Measurements from ENCODE around the gene CCDC157. TPM values are rescaled to one million over a fixed set of nuclear protein-coding genes. Genes with fewer than 3 reads are reported as not detected.
A peak's percentile ranks its signal among the peaks of the same experiment; 100 is the strongest.

Gene CCDC157
- total and polyA plus RNA-seq, 2 donors, result 2.1 to 3.2 TPM

- Histone ChIP-seq H3K27ac (ENCODE audit: low read depth in 1 of 2, low read length in 1 of 2) (no peak overlapping the region), H3K9me3 (ENCODE audit: control insufficient read depth in 2 of 2, insufficient read depth in 1 of 2, low read length in 1 of 2) (peaks cover 0 to 1% of the 10 kb centered on the region in 2 donors), H3K4me1 (ENCODE audit: control insufficient read depth in 2 of 2, insufficient read depth in 2 of 2, low read length in 2 of 2) (peaks cover 14 to 43% of the 10 kb centered on the region in 2 donors), H3K36me3 (ENCODE audit: control insufficient read depth in 2 of 2, insufficient read depth in 2 of 2, low read length in 1 of 2) (peaks cover 7 to 20% of the 10 kb centered on the region in 2 donors), H3K4me3 (ENCODE audit: low read length in 2 of 2) (no peak overlapping the region), H3K27me3 (ENCODE audit: control insufficient read depth in 2 of 2, insufficient read depth in 1 of 2, low read length in 1 of 2) (no peaks in the 10 kb centered on the region)
- DNase-seq (ENCODE audit: low read depth in 6 of 9, low spot score in 9 of 9), result no peak
- 96% methylated on average over 8 of the region's 8 CpGs for WGBS
Measured at GRCh38 chr22:30421695-30422480, 65.1 kb downstream of the CCDC157 start.

- 62% methylated on average over 18 of the region's 18 CpGs for WGBS
- peaks cover 14 to 43% of the 10 kb centered on the region in 2 donors for H3K4me1 ChIP-seq (ENCODE audit: control insufficient read depth in 2 of 2, insufficient read depth in 2 of 2, low read length in 2 of 2)
- no peaks in the 10 kb centered on the region for H3K27me3 ChIP-seq (ENCODE audit: control insufficient read depth in 2 of 2, insufficient read depth in 1 of 2, low read length in 1 of 2)
- peaks cover 0 to 1% of the 10 kb centered on the region in 2 donors for H3K9me3 ChIP-seq (ENCODE audit: control insufficient read depth in 2 of 2, insufficient read depth in 1 of 2, low read length in 1 of 2)
- H3K36me3 ChIP-seq (ENCODE audit: control insufficient read depth in 2 of 2, insufficient read depth in 2 of 2, low read length in 1 of 2), result peaks cover 3 to 14% of the 10 kb centered on the region in 2 donors
- peak overlapping the region; percentile 93 to 96 for H3K27ac ChIP-seq (ENCODE audit: low read depth in 1 of 2, low read length in 1 of 2)
- H3K4me3 ChIP-seq (ENCODE audit: low read length in 2 of 2), result peak overlapping the region; percentile 68 to 72
- DNase-seq (ENCODE audit: low read depth in 6 of 9, low spot score in 9 of 9), result no peak
Measured at GRCh38 chr22:30422481-30423300, 65.9 kb downstream of the CCDC157 start.

GRCh38 chr22:30423301-30423958, 66.6 kb downstream of the CCDC157 start:
- Histone ChIP-seq H3K4me1 (ENCODE audit: control insufficient read depth in 2 of 2, insufficient read depth in 2 of 2, low read length in 2 of 2) (peaks cover 14 to 43% of the 10 kb centered on the region in 2 donors), H3K9me3 (ENCODE audit: control insufficient read depth in 2 of 2, insufficient read depth in 1 of 2, low read length in 1 of 2) (peaks cover 0 to 1% of the 10 kb centered on the region in 2 donors), H3K27ac (ENCODE audit: low read depth in 1 of 2, low read length in 1 of 2) (peak overlapping the region; percentile 93 to 96), H3K36me3 (ENCODE audit: control insufficient read depth in 2 of 2, insufficient read depth in 2 of 2, low read length in 1 of 2) (peaks cover 6 to 10% of the 10 kb centered on the region in 2 donors), H3K27me3 (ENCODE audit: control insufficient read depth in 2 of 2, insufficient read depth in 1 of 2, low read length in 1 of 2) (no peaks in the 10 kb centered on the region), H3K4me3 (ENCODE audit: low read length in 2 of 2) (peak overlapping the region; percentile 68 to 72)
- peak in 2 of 9 donors; percentile 35 to 36 for DNase-seq (ENCODE audit: low read depth in 6 of 9, low spot score in 9 of 9)
- under 1% methylated on average over 45 of the region's 45 CpGs for WGBS

- Histone ChIP-seq H3K27ac (ENCODE audit: low read depth in 1 of 2, low read length in 1 of 2) (peak overlapping the region; percentile 75 to 93), H3K4me3 (ENCODE audit: low read length in 2 of 2) (peak overlapping the region; percentile 68 to 72), H3K9me3 (ENCODE audit: control insufficient read depth in 2 of 2, insufficient read depth in 1 of 2, low read length in 1 of 2) (peaks cover 0 to 1% of the 10 kb centered on the region in 2 donors), H3K36me3 (ENCODE audit: control insufficient read depth in 2 of 2, insufficient read depth in 2 of 2, low read length in 1 of 2) (peaks cover 4 to 8% of the 10 kb centered on the region in 2 donors), H3K27me3 (ENCODE audit: control insufficient read depth in 2 of 2, insufficient read depth in 1 of 2, low read length in 1 of 2) (no peaks in the 10 kb centered on the region), H3K4me1 (ENCODE audit: control insufficient read depth in 2 of 2, insufficient read depth in 2 of 2, low read length in 2 of 2) (peaks cover 14 to 43% of the 10 kb centered on the region in 2 donors)
- peak; percentile 99 to 100 (median 100) for DNase-seq (ENCODE audit: low read depth in 6 of 9, low spot score in 9 of 9)
- WGBS, result 2% methylated on average over 31 of the region's 31 CpGs
Measured at GRCh38 chr22:30423959-30424533, 67.2 kb downstream of the CCDC157 start.

GRCh38 chr22:30424534-30425326, 67.9 kb downstream of the CCDC157 start:
- peak overlapping the region; percentile 68 to 72 for H3K4me3 ChIP-seq (ENCODE audit: low read length in 2 of 2)
- peaks cover 0 to 1% of the 10 kb centered on the region in 2 donors for H3K9me3 ChIP-seq (ENCODE audit: control insufficient read depth in 2 of 2, insufficient read depth in 1 of 2, low read length in 1 of 2)
- no peaks in the 10 kb centered on the region for H3K27me3 ChIP-seq (ENCODE audit: control insufficient read depth in 2 of 2, insufficient read depth in 1 of 2, low read length in 1 of 2)
- peaks cover 4 to 8% of the 10 kb centered on the region in 2 donors for H3K36me3 ChIP-seq (ENCODE audit: control insufficient read depth in 2 of 2, insufficient read depth in 2 of 2, low read length in 1 of 2)
- DNase-seq (ENCODE audit: low read depth in 6 of 9, low spot score in 9 of 9), result peak in 1 of 9 donors; percentile 8
- peak overlapping the region in 1 of 2 donors; percentile 93 for H3K27ac ChIP-seq (ENCODE audit: low read depth in 1 of 2, low read length in 1 of 2)
- 62% methylated on average over 20 of the region's 20 CpGs for whole genome bisulfite sequencing
- peaks cover 14 to 43% of the 10 kb centered on the region in 2 donors for H3K4me1 ChIP-seq (ENCODE audit: control insufficient read depth in 2 of 2, insufficient read depth in 2 of 2, low read length in 2 of 2)

- Histone ChIP-seq H3K9me3 (ENCODE audit: control insufficient read depth in 2 of 2, insufficient read depth in 1 of 2, low read length in 1 of 2) (peaks cover 0 to 1% of the 10 kb centered on the region in 2 donors), H3K36me3 (ENCODE audit: control insufficient read depth in 2 of 2, insufficient read depth in 2 of 2, low read length in 1 of 2) (peaks cover 2 to 7% of the 10 kb centered on the region in 2 donors), H3K27ac (ENCODE audit: low read depth in 1 of 2, low read length in 1 of 2) (no peak overlapping the region), H3K27me3 (ENCODE audit: control insufficient read depth in 2 of 2, insufficient read depth in 1 of 2, low read length in 1 of 2) (no peaks in the 10 kb centered on the region), H3K4me1 (ENCODE audit: control insufficient read depth in 2 of 2, insufficient read depth in 2 of 2, low read length in 2 of 2) (peaks cover 14 to 43% of the 10 kb centered on the region in 2 donors), H3K4me3 (ENCODE audit: low read length in 2 of 2) (peak overlapping the region; percentile 62 to 63)
- no peak for DNase-seq (ENCODE audit: low read depth in 6 of 9, low spot score in 9 of 9)
- 27% methylated on average over 9 of the region's 9 CpGs for WGBS
Measured at GRCh38 chr22:30425327-30425615, 68.5 kb downstream of the CCDC157 start.

- DNase-seq (ENCODE audit: low read depth in 6 of 9, low spot score in 9 of 9), result peak in 4 of 9 donors; percentile 35 to 69 (median 46)
- no peaks in the 10 kb centered on the region for H3K27me3 ChIP-seq (ENCODE audit: control insufficient read depth in 2 of 2, insufficient read depth in 1 of 2, low read length in 1 of 2)
- 6% methylated on average over 61 of the region's 61 CpGs for WGBS
Measured at GRCh38 chr22:30425616-30426387, 69.0 kb downstream of the CCDC157 start, which contains the start of gene MTFP1. Gene MTFP1, plus strand, starts transcription at chr22:30425768. Its CDS starts 112 bp downstream, at chr22:30425880.

More at GRCh38 chr22:30425616-30426387, 69.0 kb downstream of the CCDC157 start, which contains the start of gene MTFP1:
- Histone ChIP-seq H3K4me3 (ENCODE audit: low read length in 2 of 2) (peak within 1 kb of the TSS; percentile 63 to 68), H3K9me3 (ENCODE audit: control insufficient read depth in 2 of 2, insufficient read depth in 1 of 2, low read length in 1 of 2) (peaks cover 0 to 1% of the 10 kb centered on the region in 2 donors), H3K36me3 (ENCODE audit: control insufficient read depth in 2 of 2, insufficient read depth in 2 of 2, low read length in 1 of 2) (peaks cover 0 to 5% of the 10 kb centered on the region in 2 donors), H3K4me1 (ENCODE audit: control insufficient read depth in 2 of 2, insufficient read depth in 2 of 2, low read length in 2 of 2) (peaks cover 14 to 43% of the 10 kb centered on the region in 2 donors), H3K27ac (ENCODE audit: low read depth in 1 of 2, low read length in 1 of 2) (peak within 1 kb of the TSS; percentile 37 to 93)
